HUDEP-2 (cell line): Measurements from ENCODE around the gene PLD4.

Source experiments
- DNase-seq, 76 experiments: peaks; one replicate each; lab custom pipeline; 2025; ENCODE audit not compliant: unreplicated experiment in 76 of 76; lab: John Stamatoyannopoulos, UW

The PLD4 gene

GRCh38 chr14:104972301-104973134 is 47.8 kb downstream of the PLD4 start:
- DNase-seq, result peak in 55 of 76 experiments; percentile 1 to 71 (median 42)

- peak in 64 of 76 experiments; percentile 2 to 78 (median 57) for DNase-seq
Observed at GRCh38 chr14:104973135-104973384, 48.4 kb downstream of the PLD4 start.

DNA sequence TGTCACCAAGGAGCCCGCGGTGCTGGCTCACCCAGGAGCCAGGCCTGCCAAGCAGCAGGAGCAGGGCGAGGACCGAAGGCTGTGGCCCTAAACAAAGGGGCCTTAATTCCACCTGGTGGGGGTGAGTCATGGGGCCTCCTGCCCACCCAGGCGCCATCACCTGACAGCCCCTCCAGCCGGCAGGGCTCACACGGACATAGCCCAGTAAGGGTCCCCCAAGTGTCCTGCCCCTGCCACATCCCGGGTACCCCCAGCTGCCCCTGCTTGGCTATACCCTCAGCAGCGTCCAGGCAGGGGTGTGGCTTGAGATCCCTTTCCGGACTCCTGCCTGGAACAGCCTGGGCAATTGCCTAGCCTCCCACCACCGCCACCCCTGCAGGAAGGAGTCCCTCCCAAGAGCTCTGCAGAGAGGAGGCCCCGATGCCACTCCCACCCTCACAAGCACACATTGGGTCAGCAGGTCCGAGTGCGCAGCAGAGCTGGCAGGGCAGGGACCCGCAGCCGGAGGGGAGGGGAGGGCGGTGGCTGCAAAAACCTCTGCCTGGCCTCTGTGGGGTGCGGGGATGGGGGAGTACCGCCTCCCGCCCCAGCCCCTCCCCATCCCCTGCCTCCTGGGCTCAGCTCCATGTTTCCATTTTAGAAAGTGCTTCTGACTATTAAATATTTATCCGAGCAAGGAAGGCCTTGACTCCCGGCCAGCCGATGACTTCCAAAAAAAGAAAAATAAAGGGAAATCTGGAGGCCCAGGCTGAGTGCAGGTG is 48.9 kb downstream of the PLD4 start:
- peak in 29 of 76 experiments; percentile 11 to 47 (median 29) for DNase-seq

- no peak for DNase-seq
Observed at GRCh38 chr14:104974146-104974541, 49.5 kb downstream of the PLD4 start.

DNA sequence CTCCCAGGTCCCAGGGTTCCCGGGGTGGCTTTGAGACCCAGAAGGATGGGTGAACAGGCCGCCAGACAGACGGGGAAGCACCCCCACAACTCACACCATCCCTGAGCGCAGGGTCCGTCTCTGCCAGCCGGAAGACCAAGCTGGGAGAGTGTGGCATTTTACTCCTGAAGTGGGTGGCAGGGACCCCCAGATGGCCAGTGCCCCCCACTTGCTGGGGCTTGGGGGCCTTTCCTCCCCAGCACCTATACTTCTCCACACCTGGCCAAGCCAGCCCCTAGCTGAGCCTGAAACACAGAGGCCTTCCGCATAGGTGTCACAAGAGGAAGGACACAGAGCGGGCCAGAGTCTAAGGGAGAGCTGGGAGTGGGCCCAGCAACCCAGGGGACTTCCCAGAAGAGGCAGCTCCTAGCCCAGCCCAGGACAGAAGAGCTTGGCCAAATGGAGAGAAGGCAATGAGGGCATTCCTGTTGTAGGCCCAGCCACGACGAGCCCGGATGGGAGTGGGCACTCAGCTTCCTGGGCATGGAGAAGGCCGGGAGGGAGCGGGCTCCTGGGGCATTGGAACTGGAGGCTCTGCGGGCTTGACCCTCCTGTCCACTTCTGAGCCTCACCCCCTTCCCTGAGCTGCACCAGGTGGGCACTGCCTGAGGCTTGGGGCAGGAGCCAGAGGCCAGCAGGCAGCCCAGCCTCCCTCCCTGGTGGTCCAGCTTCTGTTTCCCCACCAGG is 50.1 kb downstream of the PLD4 start:
- no peak for DNase-seq

- DNase-seq, result peak in 16 of 76 experiments; percentile 2 to 36 (median 24)
Observed at GRCh38 chr14:104975481-104976197, 51.0 kb downstream of the PLD4 start.

- DNase-seq, result peak in 71 of 76 experiments; percentile 8 to 88 (median 68)
Observed at GRCh38 chr14:104976198-104977007, 51.7 kb downstream of the PLD4 start.

GRCh38 chr14:104977008-104977680 is 52.5 kb downstream of the PLD4 start:
- DNase-seq, result peak in 15 of 76 experiments; percentile 4 to 41 (median 16)

GRCh38 chr14:104977681-104978653 is 53.3 kb downstream of the PLD4 start, which contains the start of gene AHNAK2:
Gene AHNAK2 (minus strand): TSS chr14:104978374. CDS start chr14:104978237, 137 bp downstream.
- peak in 63 of 76 experiments; percentile 17 to 83 (median 60) for DNase-seq

DNA sequence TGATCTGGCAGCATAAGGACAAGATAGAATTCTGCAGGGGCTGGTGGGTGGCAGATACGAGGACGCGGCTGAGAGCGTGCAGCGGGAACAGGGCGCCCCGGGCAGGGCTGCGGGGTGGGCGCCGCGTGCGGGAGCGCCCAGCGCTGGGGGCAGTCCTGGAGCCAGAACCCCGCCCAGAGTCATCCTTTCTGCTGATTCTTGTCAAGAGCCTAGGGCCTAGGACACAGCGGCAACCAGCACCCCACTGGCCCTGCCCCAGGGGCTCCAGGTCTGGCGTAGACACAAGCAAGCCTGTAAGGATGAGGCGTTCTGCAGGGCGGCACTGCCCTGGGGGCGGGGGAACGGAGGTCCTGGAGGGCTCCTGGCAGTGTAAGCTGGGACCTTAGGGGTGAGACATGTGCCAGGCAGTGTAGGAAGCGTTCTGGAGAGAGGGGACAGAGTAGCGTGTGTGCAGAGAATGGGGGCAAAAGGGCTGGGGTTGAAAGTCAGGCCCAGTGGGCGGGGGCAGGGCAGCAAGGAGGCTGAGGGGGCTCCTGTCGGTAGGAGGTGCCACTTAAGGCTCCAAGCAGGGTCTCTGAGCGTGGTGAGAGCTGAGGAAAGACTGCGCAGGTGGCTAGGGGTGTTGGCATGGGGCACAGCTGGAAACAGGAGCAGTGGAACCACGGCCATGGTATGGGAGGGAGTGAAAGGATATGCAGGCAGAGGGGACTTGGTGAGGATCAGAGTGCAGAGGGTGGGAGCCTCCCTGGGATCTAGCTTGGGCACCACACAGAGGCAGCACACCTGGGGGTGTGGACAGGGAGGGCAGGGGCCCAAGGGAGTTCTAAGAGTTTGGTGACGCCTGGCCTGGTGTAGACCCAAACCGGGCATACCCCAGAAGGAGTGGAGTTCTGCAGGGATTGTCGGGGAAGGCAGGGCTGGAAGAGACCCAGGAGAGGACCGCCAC is 54.3 kb downstream of the PLD4 start:
- peak in 1 of 76 experiments; percentile 12 for DNase-seq

DNA sequence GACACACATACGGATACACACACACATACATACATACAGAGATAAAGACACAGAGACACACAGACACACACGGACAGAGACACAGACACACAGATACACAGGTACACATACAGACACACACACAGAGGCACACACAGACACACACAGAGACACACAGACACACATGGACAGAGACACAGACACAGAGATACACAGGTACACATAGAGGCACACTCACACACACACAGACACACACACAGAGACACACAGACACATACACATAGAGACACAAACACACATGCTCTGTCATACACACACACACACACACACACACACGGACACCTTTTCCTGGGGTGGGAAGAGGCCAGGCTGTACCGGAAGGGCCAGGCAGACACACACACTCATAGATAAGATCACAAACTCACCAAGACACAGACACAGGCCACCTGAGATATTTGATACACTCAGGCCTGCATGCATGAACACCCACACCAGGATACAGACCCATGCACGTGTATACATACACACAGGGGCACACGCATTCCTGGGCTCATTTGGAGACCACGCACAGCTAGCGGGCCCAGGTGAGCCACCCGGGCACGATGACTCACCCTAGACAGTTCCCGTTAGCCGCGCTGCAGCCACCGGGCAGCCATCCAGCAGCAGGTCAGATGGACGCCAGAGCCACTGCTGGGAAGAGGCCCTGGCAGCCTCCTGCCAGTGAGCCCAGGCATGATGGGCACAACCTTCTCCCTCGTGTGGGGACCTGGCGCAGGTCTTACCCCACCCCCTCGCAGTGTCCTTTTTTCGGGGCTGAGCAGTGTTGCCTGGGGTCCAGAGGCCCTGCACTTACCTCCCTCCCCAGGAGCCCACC is 55.3 kb downstream of the PLD4 start:
- peak in 5 of 76 experiments; percentile 3 to 17 (median 9) for DNase-seq

DNA sequence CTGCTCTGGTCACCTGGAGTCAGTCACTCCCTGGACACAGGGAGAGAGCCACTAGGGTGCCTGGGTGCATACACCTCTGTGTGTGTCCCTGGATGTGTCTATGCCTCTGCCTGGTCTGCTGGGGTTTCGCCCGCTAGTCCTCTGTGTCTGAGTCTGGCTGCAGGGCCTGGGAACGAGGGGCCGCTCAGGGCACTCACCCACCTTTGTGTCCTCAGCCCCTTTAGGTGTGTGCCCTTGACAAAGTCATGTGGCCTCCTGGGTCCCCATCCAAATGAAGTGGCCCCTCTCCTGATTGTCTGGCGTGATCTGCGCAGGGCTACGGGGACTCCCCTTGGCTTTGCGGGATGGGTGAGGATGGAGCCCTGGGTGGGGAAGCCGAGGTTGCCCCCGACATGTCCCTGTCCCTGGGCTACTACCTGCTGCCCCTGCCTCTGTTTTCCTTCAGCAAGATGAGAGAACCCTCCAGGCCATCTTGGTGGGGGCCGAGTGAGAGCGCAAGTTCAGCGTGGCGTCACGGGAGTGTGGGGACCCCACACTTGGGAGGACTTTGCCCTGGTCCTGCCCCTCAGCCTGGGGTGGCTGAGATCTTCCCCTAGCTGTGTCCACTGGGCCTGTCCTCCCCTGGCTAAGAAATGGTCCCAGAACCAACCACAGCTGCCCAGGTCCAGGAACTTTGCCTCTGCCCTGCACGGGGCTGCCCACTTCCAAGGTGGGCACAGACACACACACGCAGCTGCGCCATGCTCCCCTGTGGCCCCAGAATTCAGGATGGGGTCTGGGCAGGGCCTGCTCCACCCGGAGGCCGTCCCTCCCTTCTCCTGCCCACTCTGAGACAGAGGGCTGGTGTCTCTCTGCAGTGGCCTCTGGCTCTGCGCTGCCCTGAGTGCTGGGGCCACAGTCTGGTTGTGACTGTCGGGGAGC is 56.2 kb downstream of the PLD4 start:
- no peak for DNase-seq

- DNase-seq, result no peak
Observed at GRCh38 chr14:104981699-104982541, 57.2 kb downstream of the PLD4 start.
